OCI-M2 (cell line): ENCODE measurements around the gene CLCN4.

ENCODE experiments used
- DNase-seq: peaks from one replicate; lab custom pipeline; 2025; ENCODE audit not compliant: unreplicated experiment; lab: John Stamatoyannopoulos, UW

Gene CLCN4

DNA sequence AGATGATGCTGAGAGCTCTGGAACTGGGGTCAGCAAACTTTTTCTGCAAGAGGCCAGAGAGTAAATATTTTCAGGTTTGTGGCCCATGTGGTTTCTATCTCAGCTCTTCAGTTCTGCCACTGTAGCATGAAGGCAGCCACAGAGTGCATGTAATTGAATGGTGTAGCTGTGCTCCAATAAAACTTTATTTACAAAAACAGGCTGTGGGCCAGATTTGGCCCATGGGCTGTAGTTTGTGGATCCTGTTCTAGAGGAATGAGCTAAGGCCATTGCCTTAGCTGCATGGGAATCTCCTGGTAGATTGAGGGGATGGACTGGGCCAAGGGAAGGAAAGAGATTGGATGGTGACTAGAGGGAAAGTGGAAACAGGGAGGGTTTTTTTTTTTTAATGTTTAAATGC lies 36.8 kb downstream of the CLCN4 start:
- DNase-seq, result no peak

DNA sequence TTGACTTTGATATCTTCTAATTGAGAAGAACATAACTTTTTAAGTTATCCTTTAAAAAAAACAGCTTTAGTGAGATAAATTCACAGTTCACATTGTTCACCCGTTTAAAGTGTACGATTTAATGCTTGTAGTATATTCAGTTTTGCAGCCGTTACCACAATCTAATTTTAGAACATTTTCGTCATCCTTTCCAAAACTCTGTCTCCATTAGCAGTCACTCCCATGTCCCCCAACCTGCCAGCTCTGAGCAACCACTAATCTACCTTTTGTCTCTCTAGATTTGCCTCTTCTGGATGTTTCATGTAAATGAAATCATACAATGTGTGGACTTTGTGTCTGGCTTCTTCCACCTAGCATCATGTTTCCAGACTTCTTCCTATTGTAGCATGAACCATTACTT lies 38.6 kb downstream of the CLCN4 start:
- DNase-seq, result no peak

DNA sequence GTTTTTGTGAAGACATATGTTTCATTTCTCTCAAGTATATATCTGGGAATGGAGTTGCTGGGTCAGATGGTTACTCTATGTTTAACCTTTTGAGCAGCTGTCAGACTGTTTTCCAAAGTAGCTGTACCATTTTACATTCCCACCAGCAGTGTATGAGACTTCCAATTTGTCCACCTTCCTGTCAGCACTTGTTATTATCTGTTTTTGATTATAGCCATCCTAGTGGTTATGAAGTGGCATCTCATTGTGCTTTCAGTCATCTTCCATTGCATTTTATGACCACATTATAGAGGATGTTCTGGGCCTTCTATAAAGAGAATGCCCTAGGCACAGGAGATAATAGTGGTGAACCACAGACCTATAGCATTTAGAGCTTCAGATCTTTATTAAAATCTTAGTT lies 39.2 kb downstream of the CLCN4 start:
- no peak for DNase-seq

DNA sequence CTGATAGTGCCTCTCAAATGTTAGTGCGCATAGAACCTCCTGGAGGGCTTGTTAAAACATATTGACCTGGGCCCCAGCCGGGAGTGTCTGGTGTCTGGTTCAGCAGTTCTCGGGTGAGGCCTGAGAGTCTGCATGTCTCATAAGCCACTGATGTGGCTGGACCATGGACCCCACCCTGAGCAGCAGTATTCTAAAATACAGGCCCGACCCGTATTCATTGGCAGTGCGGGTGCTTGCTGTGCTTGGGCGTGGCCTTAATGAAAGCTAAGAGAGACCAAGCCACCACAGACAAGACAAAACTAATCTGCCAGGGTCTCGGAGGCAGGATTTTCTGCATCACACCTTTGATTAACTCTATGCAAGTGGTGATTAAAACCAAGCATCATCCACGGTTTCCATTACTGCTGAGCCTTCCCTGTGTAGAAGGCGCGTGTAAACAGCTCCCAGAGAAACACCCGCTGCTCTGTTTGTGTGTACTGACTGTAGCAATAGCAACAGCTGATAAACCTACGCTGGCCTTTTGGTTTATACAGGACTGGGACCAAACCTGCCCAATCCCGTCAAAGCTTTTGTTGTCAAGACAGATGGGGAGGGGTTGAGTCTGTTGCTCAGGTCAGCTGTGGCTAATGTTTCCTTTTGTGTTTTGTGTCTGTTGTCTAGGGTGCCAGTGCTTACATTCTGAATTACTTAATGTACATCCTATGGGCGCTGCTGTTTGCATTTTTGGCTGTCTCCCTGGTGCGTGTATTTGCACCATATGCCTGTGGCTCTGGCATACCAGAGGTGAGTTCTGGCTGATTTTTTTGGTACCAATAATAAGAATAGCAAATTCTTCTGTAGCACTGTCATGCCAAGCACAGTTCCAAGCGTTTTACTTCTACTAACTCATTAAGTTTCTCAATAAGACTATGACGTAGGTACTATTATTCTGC lies 40.8 kb downstream of the CLCN4 start:
- no peak for DNase-seq

DNA sequence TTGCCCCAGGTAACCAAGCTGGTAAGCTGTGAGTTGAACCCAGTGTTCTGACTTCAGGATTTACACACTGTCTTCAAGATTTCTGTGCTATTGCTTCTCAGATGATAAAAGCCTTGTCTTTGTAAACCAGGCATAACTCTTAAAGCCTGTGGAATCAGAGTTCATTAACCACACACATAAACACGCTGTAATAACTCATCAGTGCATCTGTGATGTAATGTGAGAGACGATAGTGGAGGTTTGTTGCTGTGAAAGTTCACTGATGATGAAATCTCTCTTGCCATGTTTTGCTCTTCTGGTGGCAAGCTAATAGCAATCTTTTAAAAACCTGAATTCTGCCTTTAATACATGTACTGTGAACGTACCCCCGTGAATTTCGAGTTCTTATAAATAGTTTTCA lies 41.5 kb downstream of the CLCN4 start:
- no peak for DNase-seq

DNA sequence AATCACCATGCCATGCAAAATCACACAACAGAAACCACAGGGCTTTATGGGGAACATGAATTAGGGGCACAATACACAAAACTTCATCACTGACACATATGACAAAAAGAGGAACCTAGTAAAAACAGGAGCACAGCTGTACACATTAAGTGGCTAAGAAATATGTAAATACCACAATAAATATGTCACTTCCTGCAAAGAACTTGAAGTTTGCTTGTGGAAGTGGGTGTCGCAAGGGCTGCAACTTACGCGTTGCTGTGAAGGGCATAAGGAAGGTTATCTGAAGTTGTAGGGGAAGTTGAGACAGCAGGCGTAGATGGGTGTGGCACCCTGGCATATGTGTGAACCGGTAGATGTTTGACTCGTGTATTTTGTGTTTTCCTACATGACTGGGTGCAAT lies 42.4 kb downstream of the CLCN4 start:
- DNase-seq, result no peak

DNA sequence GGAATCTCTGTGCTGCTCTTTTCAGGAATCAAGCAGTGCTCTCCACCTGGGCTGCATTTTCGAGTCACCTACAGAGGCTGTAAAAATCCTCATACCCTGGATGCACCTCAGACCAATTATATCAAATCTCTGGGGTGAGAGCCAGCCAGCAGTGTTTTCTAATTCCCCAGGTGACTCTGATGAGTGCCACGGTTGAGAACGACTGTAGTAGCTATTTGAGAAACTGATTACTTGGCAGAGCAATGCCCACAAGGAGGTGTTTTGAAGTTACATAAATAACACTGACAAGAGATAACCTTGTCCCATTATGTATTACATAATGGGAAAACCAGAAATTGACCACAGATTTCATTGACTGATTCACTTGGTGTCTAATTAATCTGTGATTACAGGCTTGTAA lies 46.8 kb downstream of the CLCN4 start:
- no peak for DNase-seq

DNA sequence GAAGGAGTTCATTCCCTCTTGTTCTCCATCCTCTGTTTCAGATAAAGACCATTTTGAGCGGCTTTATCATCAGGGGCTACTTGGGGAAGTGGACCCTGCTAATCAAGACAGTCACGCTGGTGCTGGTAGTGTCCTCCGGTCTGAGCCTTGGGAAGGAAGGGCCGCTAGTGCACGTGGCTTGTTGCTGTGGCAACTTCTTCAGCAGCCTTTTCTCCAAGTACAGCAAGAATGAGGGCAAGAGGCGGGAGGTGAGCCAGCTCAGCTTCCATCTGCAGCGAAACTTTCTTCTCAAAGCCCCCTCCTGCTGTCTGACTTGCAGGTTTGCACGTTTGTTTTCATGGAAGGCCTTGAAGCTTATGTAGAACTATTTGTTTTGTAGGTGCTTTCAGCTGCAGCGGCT lies 49.5 kb downstream of the CLCN4 start:
- DNase-seq, result no peak

DNA sequence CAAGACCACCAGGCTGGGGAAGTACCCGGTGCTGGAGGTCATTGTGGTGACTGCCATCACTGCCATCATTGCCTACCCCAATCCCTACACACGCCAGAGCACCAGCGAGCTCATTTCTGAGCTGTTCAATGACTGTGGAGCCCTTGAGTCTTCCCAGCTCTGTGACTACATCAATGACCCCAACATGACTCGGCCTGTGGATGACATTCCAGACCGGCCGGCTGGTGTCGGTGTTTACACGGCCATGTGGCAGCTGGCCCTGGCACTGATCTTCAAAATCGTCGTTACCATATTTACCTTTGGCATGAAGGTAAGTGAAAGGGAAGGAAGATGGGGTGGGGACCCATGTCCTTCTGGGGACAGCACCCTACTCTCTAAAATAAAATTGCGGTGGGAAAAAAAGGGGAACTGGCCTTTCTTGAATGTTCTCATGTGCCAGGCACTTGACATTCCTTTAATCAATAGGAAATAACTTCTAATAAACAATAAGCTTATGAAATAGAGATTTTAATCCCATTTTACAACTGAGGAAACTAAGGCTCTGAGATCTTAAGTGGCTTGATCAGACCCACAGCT lies 51.6 kb downstream of the CLCN4 start:
- no peak for DNase-seq

DNA sequence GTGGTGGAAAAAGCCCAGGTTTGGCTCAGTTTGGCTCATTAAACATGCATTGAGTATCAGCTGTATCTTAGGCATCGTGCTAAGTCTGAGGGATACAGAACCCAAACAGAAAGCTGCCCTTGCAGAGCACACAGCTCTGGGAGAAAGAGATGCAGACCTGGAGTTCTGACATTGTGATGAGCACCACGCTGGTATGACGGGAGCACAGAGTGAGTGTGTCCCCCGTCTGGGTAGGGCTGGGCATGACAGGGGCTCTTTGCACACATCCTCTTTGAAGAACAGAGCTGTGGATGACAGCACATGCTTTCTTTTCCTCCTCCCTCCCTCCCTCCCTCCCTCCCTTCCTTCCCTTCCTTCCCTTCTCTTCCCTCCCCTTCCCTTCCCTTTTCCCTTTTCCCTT lies 52.2 kb downstream of the CLCN4 start:
- DNase-seq, result no peak

DNA sequence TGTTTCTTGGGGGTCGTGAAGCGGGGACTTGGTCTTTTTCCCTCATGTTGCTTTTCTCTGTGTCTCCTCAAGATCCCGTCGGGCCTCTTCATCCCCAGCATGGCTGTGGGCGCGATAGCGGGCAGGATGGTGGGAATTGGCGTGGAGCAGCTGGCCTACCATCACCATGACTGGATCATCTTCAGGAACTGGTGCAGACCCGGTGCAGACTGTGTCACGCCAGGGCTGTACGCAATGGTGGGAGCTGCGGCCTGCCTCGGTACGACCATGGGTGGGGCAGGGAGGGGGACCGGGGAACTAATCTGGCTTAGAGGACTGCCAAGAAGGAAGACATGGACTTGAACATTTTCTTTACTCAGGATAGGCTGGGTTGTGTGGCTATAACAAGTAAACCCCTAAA lies 55.6 kb downstream of the CLCN4 start:
- DNase-seq, result no peak

DNA sequence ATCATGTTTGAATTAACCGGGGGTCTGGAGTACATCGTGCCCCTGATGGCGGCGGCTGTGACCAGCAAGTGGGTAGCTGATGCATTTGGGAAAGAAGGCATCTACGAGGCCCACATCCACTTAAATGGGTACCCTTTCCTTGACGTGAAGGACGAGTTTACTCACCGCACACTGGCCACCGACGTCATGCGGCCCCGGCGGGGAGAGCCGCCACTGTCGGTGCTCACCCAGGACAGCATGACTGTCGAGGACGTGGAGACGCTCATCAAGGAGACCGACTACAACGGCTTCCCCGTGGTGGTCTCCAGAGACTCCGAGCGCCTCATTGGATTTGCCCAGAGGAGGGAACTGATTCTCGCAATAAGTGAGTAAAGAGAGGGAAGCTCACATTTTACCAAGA lies 56.9 kb downstream of the CLCN4 start:
- DNase-seq, result no peak

DNA sequence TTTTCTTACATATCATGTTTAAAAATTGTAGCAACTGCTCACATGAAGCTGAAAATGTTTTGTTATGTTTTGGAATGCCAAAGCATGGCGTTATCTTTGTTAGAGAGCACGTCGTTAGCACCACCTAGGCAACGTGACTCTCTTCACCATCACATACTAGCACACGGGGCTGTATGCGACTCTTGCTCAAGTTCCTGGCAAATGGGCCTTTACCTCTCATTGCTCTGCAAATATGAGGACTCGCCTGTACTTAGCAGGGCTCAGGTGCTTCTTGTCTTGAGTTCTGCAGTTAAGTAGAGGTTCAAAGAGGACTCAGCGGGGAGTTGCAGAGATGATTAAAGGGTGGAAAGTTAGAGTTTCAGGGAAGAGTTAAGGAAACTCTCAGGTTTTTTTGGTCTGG lies 59.4 kb downstream of the CLCN4 start:
- no peak for DNase-seq

DNA sequence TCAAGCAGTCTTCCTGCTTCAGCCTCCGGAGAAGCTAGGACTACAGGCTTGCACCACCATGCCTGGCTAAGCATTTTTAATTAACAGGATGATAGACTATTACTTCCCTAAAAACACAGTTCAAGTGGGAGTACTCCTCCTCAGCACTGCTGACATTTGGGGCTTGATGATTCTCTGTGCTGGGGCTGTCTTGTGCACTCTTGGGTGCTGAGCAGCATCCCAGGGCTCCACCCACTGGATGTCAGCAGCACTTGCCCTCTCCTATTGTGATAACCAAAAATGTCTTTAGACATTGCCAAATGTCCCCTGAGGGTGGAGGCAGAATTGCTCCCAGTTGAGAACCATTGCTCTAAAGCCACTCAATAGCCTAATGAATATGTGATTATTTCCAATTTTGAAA lies 60.4 kb downstream of the CLCN4 start:
- no peak for DNase-seq

DNA sequence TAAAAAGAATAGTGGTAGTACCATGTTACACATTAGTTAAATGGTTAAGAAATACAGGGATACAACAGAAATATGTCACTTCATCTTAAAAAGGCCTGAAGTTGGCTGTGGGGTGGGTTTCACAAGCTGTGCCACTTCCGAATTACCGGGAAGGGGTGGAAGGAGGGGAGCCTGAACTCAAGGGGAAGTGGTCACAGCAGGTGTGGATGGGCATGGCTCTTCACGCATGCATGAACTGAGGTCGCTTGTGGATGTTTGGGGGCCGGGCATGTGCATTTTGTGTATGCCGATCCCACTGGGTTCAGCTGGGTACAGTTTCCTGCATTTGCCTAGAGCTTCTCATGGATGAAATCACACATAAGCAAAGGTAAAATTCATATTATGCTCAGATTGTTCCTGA lies 64.9 kb downstream of the CLCN4 start:
- no peak for DNase-seq

DNA sequence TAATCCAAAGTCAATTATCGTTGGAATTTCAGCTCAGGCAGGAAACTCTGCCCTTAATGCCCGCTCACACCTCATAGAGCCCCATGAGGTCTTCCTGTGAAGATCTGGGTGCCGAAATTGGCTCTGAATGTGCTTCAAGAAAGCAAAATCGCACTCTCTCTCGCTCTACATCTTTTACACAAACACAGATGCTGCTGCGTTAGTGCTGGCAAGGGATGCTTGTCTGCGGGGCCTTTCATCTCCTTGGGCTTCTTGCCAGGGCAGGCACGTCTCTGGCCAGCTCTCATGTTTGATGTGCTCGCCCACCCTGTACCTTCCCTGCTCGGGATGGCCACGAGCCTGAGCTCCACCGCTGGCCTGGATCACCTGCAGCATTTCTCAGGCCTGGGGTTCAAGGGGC lies 66.5 kb downstream of the CLCN4 start:
- no peak for DNase-seq

DNA sequence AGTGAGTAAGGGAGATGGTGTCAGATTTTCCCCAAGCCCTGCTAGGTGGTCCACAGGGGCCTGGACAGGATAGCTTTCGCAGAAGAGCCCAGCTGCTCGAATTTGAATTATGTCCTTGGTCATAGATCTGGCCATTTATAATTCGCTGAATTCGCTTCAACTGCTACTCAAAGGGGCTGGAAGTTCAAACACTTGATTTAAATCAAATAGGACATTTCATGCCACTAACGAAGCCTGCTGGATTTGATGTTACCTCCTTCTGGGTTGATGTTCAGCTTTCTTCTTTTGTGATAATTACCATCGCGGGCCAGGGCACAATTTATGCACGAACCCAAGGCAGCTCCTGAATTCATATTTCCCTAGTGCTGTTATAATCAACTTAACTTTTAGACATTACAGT lies 67.0 kb downstream of the CLCN4 start:
- DNase-seq, result no peak

DNA sequence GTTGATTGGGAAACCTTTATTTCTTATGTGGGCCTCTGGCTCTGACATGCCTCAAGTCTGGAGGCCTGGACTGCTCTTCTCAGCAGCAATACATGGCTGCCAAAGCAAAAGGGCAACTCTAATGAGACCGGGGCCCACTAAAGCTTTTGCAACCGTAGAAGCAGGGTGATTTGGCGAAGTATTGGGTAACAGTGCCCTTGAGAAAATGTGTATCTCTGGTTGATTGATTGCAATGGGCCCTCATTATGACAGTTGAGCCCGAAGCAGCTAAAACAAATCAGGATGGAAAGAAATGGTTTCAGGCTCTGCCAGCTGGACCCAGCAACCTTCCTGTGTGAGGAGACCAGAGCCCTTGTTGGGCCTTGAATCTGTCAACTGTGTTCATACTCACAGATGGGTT lies 73.4 kb downstream of the CLCN4 start:
- no peak for DNase-seq

DNA sequence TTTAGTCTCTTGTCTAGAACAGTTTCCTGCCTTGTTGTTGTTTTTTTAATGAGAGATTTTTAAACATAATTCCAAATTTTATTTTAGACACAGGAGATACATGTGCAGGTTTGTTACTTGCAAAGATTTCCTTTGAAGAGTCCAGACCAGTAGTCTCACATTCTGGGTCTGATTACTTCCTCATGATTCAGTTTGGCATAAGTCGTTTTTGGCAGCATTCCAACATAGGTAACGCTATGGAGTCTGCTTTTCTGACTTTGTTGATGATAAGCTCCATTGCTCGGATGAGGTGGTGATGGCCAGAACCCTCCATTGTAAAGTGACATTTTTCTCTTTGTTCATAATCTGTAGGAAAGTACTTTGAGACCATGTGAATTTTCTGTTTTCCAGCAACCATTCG lies 74.7 kb downstream of the CLCN4 start:
- no peak for DNase-seq

DNA sequence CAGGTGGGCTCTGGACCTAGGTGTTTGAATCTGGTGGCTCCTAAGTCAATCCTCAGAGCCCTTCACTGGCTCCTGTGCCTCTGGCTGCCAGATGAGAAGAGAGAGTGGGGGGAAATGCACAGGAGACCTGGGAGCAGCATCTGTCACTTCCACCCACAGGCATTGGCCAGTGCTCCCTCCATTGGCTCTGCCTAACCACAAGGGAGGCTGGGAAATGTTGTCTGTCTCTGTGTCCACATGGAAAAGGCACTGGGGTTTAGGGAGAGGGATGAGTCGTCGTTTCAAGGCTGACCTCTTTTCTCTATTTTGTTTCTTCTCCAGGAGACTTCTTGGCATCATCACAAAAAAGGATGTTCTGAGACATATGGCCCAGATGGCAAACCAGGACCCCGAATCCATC lies 76.4 kb downstream of the CLCN4 start:
- DNase-seq, result no peak

DNA sequence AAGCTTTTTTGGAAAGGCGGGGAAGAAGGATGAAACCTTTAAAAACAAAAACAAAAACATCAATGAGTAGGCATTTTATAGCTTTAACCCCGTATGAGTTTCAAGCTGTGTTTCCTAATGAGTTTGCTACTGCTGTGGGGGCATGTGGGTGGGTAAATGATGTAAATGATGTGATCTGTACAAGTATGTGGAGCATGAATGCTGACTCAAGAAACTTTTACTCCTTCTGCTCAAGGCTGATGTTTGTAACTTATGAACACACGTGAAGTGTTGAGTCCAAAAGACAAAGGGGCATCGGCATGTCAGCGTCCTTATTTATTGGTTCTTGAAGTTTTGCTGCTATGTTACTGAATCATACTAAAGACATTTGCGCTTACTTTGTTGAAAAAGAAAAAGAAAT lies 76.9 kb downstream of the CLCN4 start:
- no peak for DNase-seq

DNA sequence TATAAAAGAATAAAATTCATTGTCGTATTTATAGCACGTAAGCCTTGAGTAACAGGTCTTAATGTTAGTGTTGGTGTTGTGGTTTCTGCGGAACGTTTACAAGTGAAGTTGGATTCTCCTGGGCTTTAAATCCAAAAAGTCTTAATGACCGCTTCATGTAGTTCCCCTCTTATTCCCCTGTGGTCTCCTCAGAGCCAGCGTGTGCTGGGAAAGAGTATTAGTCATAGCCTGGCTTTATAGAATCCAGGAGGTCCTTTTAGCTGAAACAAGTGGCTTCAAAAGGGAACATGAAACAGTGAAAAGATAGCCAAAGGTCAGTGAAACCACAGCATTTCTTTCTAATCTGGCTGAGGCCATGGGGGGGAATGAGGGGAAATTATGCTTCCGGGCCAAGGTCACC lies 79.1 kb downstream of the CLCN4 start:
- no peak for DNase-seq

DNA sequence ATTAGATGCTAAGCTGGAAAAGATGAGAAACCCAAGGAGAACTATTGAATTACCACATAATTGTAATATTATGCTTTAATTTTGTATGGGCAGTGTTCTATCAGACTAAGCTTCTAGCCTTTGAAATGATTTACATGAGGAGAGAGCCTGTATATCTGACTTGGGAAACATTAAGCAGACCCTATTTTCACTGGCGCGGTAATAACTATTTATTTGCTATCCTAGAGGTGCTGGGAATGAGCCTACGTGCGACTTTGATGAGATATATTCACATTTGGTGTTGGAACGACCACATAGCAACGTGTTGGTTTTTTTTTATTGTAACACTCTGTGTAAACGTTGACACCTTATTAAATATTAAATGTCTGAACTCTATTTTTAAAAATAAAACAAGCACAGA lies 80.5 kb downstream of the CLCN4 start:
- no peak for DNase-seq
